Tibial nerve (tissue), 4 donors: ENCODE measurements around the gene LGALS9.

Source experiments
- EP300 ChIP-seq, 2 donors: sonication (generic); formaldehyde crosslinking; IDR thresholded peaks; one replicate each; pipeline ENCODE4 v1.6.1; 2017; ENCODE audit warnings: antibody characterized with exemption in 2 of 2, mild to moderate bottlenecking in 1 of 2
- POLR2A ChIP-seq, 2 donors: fragments of 450-650 bp; IDR thresholded peaks; one replicate each; pipeline ENCODE4 v1.6.1; 2017; ENCODE audit warnings: antibody characterized with exemption in 2 of 2, mild to moderate bottlenecking in 2 of 2, moderate library complexity in 2 of 2
- TF ChIP-seq, protein P1 (sequence below), 5 experiments: fragments of 200-600 bp in 3 of 5; fragments of 450-650 bp in 2 of 5; sonication (generic) in 3 of 5; IDR thresholded peaks; one replicate each; pipeline ENCODE4 v1.5.1; 2016 to 2019; ENCODE audit warnings: antibody characterized with exemption in 5 of 5, mild to moderate bottlenecking in 3 of 5, moderate library complexity in 2 of 5

DNA sequence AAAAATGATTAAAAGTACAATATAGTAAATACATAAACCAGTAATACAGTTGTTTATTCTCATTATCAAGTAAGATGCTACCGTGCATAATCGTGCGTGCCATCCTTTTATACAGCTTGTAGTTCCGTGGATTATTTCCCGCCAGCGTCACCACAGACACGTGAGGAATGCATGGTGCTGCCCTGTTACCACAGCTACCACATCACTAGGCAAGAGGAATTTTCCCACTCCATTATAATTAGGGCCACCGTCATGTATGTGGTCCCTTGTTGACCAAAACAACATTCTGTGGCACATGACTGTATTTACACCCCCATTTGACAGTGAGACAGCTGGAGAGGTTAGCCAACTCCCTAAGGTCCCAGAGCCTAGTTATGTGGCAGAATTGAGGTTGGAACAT is 30.5 kb upstream of the LGALS9 start:
- TF ChIP-seq, protein P1, sequence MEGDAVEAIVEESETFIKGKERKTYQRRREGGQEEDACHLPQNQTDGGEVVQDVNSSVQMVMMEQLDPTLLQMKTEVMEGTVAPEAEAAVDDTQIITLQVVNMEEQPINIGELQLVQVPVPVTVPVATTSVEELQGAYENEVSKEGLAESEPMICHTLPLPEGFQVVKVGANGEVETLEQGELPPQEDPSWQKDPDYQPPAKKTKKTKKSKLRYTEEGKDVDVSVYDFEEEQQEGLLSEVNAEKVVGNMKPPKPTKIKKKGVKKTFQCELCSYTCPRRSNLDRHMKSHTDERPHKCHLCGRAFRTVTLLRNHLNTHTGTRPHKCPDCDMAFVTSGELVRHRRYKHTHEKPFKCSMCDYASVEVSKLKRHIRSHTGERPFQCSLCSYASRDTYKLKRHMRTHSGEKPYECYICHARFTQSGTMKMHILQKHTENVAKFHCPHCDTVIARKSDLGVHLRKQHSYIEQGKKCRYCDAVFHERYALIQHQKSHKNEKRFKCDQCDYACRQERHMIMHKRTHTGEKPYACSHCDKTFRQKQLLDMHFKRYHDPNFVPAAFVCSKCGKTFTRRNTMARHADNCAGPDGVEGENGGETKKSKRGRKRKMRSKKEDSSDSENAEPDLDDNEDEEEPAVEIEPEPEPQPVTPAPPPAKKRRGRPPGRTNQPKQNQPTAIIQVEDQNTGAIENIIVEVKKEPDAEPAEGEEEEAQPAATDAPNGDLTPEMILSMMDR (IDR thresholded peaks at IDR 0.05), result no peak
- TF ChIP-seq POLR2A (IDR thresholded peaks at IDR 0.05) (no peak), EP300 (IDR thresholded peaks at IDR 0.05) (no peak)
